ENCODE data around the gene FGF18.

DNA sequence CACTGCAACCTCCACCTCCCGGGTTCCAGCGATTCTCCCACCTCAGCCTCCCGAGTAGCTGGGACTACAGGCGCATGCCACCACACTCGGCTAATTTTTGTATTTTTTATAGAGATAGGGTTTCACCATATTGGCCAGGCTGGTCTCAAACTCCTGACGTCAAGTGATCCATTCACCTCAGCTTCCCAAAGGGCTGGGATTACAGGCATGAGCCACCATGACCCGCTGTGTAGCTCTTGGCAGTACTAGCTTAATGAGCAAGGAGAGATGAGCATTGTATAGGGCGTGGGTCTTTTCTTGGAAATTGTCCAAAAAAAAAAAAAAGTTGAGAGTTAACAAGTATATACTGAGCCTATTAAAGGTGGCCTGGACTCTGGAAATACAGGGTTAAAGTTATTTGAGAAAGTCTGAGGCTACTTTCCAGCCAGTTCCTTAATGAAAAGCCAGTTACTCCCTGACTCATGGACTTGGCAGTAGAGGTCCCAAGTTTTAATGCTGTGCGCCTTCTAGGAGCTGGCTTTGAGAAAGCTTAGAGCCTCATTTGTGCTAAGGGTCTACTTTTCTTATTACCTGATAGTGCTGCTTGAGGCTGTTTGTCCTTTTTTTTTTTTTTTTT lies 4.2 kb upstream of the FGF18 start:
- TF ChIP-seq, protein P1, sequence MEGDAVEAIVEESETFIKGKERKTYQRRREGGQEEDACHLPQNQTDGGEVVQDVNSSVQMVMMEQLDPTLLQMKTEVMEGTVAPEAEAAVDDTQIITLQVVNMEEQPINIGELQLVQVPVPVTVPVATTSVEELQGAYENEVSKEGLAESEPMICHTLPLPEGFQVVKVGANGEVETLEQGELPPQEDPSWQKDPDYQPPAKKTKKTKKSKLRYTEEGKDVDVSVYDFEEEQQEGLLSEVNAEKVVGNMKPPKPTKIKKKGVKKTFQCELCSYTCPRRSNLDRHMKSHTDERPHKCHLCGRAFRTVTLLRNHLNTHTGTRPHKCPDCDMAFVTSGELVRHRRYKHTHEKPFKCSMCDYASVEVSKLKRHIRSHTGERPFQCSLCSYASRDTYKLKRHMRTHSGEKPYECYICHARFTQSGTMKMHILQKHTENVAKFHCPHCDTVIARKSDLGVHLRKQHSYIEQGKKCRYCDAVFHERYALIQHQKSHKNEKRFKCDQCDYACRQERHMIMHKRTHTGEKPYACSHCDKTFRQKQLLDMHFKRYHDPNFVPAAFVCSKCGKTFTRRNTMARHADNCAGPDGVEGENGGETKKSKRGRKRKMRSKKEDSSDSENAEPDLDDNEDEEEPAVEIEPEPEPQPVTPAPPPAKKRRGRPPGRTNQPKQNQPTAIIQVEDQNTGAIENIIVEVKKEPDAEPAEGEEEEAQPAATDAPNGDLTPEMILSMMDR (IDR thresholded peaks at IDR 0.05; ENCODE audit: low read length): no peak
- TF ChIP-seq EZH2 (IDR thresholded peaks at IDR 0.05; ENCODE audit: borderline replicate concordance, low read length): no peak

Measured in OCI-LY1 (cell line).